Uterus (tissue), 4 donors: ENCODE measurements around the gene FHIP1A. TPM values are rescaled to one million over a fixed set of nuclear protein-coding genes. Genes with fewer than 3 reads are reported as not detected.

ENCODE experiments used
- DNase-seq, 2 donors: peaks; one replicate each; pipeline ENCODE4 v3.0.0-alpha.2; 2019 to 2020
- H3K27ac ChIP-seq, 2 donors: fragments of 200-600 bp; sonication (generic); 1 replicate in 1 of 2; 2 replicates in 1 of 2; pipeline ENCODE4 v1.5.1; 2016 to 2018
- H3K27me3 ChIP-seq, 2 donors: fragments of 200-600 bp; sonication (generic); one replicate each; pipeline ENCODE4 v1.5.1; 2018 to 2019; ENCODE audit warnings: control low read depth in 1 of 2
- H3K36me3 ChIP-seq, 2 donors: fragments of 200-600 bp; sonication (generic); one replicate each; pipeline ENCODE4 v1.5.1; 2019; ENCODE audit warnings: control low read depth in 1 of 2
- H3K4me1 ChIP-seq, 2 donors: fragments of 200-600 bp; sonication (generic); one replicate each; pipeline ENCODE4 v1.5.1; 2018 to 2019; ENCODE audit warnings: control low read depth in 1 of 2
- H3K4me3 ChIP-seq, 2 donors: fragments of 200-600 bp; sonication (generic); 1 replicate in 1 of 2; 2 replicates in 1 of 2; pipeline ENCODE4 v1.5.1; 2018 to 2019; ENCODE audit warnings: mild to moderate bottlenecking in 1 of 2
- H3K9me3 ChIP-seq, 2 donors: fragments of 200-600 bp; sonication (generic); one replicate each; pipeline ENCODE4 v1.5.1; 2019; ENCODE audit warnings: control low read depth in 1 of 2
- CTCF ChIP-seq, 4 experiments: fragments of 200-600 bp in 2 of 4; fragments of 450-650 bp in 2 of 4; sonication (generic) in 2 of 4; IDR thresholded peaks; one replicate each; pipeline ENCODE4 v1.5.1; 2016 to 2019; ENCODE audit warnings: antibody characterized with exemption in 4 of 4, mild to moderate bottlenecking in 2 of 4, moderate library complexity in 1 of 4
- POLR2A ChIP-seq, 2 donors: fragments of 450-650 bp; IDR thresholded peaks; one replicate each; pipeline ENCODE4 v1.6.1; 2016; ENCODE audit warnings: antibody characterized with exemption in 2 of 2, mild to moderate bottlenecking in 1 of 2, moderate library complexity in 1 of 2
- intact Hi-C: fragments of 100-400 bp; cut with DNase I; formaldehyde crosslinking; loops from one replicate; pipeline ENCODE4 v1.15.1; 2023; ENCODE audit warnings: low total_unique reads
- total RNA-seq, 4 donors: library from RNA; depleted of rRNA in 3 of 4; stranded (reverse); fragments of >200 nt in 3 of 4; gene quantifications; one replicate each; pipeline versions ENCODE4 v1.1.0 to v1.2.4, GENCODE V29; 2014 to 2023
- donor health status: DM: yes; HTN: yes; CAD: no.

FHIP1A gene
- total RNA-seq, 4 donors from 2014 or later = 2.6 to 25.6 (median 10.5) TPM

- intact Hi-C loops = no loop called here
- no peaks in the 10 kb centered on the region for H3K4me1 ChIP-seq
- H3K4me3 ChIP-seq = no peak overlapping the region
- no peak overlapping the region for H3K27ac ChIP-seq
- no peaks in the 10 kb centered on the region for H3K36me3 ChIP-seq
- no peak for DNase-seq
- H3K9me3 ChIP-seq = no peaks in the 10 kb centered on the region
- TF ChIP-seq CTCF (IDR thresholded peaks at IDR 0.05) (no peak), POLR2A (IDR thresholded peaks at IDR 0.05) (no peak)
- H3K27me3 ChIP-seq = no peaks in the 10 kb centered on the region
Observed at GRCh38 chr4:151430740-151431457, 21.9 kb downstream of the FHIP1A start.

GRCh38 chr4:151431728-151432127 is 22.8 kb downstream of the FHIP1A start:
- Histone ChIP-seq H3K27ac (no peak overlapping the region), H3K9me3 (no peaks in the 10 kb centered on the region), H3K4me3 (no peak overlapping the region), H3K27me3 (no peaks in the 10 kb centered on the region), H3K36me3 (no peaks in the 10 kb centered on the region), H3K4me1 (no peaks in the 10 kb centered on the region)
- TF ChIP-seq POLR2A (IDR thresholded peaks at IDR 0.05) (no peak), CTCF (IDR thresholded peaks at IDR 0.05) (no peak)
- intact Hi-C loops = no loop called here
- DNase-seq = no peak

- TF ChIP-seq CTCF (IDR thresholded peaks at IDR 0.05) = no peak
- TF ChIP-seq POLR2A (IDR thresholded peaks at IDR 0.05) = no peak
- Histone ChIP-seq H3K4me1 (no peaks in the 10 kb centered on the region), H3K27ac (no peak overlapping the region), H3K36me3 (no peaks in the 10 kb centered on the region), H3K4me3 (no peak overlapping the region), H3K9me3 (no peaks in the 10 kb centered on the region), H3K27me3 (no peaks in the 10 kb centered on the region)
- DNase-seq = no peak
- intact Hi-C loops = no loop called here
Observed at GRCh38 chr4:151432654-151433053, 23.7 kb downstream of the FHIP1A start.

GRCh38 chr4:151434183-151434860 is 25.3 kb downstream of the FHIP1A start:
- intact Hi-C loops = no loop called here
- Histone ChIP-seq H3K4me3 (no peak overlapping the region), H3K27ac (no peak overlapping the region), H3K36me3 (no peaks in the 10 kb centered on the region), H3K9me3 (no peaks in the 10 kb centered on the region), H3K4me1 (no peaks in the 10 kb centered on the region), H3K27me3 (no peaks in the 10 kb centered on the region)
- no peak for DNase-seq
- TF ChIP-seq POLR2A (IDR thresholded peaks at IDR 0.05) = no peak
- no peak for TF ChIP-seq CTCF (IDR thresholded peaks at IDR 0.05)

GRCh38 chr4:151436093-151436518 is 27.1 kb downstream of the FHIP1A start:
- no peak for DNase-seq
- intact Hi-C loops = no loop called here
- H3K27me3 ChIP-seq = no peaks in the 10 kb centered on the region

More at GRCh38 chr4:151436093-151436518, 27.1 kb downstream of the FHIP1A start:
- H3K4me3 ChIP-seq = no peak overlapping the region
- H3K4me1 ChIP-seq = no peaks in the 10 kb centered on the region
- H3K27ac ChIP-seq = peak overlapping the region in 1 of 2 donors; percentile 29
- H3K36me3 ChIP-seq = no peaks in the 10 kb centered on the region
- no peak for TF ChIP-seq CTCF (IDR thresholded peaks at IDR 0.05)
- no peak for TF ChIP-seq POLR2A (IDR thresholded peaks at IDR 0.05)
- H3K9me3 ChIP-seq = no peaks in the 10 kb centered on the region
